D721Med (cell line): ENCODE measurements around the gene KAT8.

Source experiments
- DNase-seq: peaks from one replicate; pipeline ENCODE4 v3.0.0; 2011; ENCODE audit warnings: low spot score; ENCODE audit not compliant: insufficient read length
- FAIRE-seq: peaks from 2 replicates; lab custom pipeline; 2011; peaks lifted over from hg19 to GRCh38; lab: Jason Lieb, UNC
- CTCF ChIP-seq: IDR thresholded peaks from 2 replicates; pipeline ENCODE4 v1.5.1; 2012; ENCODE audit warnings: mild to moderate bottlenecking, control low read depth; ENCODE audit not compliant: insufficient read depth; ENCODE audit errors: missing control alignments

Gene KAT8

GRCh38 chr16:31117384-31118222, at the start of gene KAT8:
TSS of gene KAT8 (plus strand) at chr16:31117664. CDS start at chr16:31117682, 18 bp downstream.
- no peak for TF ChIP-seq CTCF
- peak; percentile 93 for DNase-seq
- no peak for FAIRE-seq

- no peak for FAIRE-seq
- no peak for DNase-seq
- no peak for TF ChIP-seq CTCF
Measured at GRCh38 chr16:31071861-31072260, 45.6 kb upstream of the KAT8 start.

GRCh38 chr16:31072540-31073141, 44.8 kb upstream of the KAT8 start:
- no peak for FAIRE-seq
- DNase-seq = no peak
- no peak for TF ChIP-seq CTCF

GRCh38 chr16:31073142-31073969, 44.1 kb upstream of the KAT8 start:
- DNase-seq = peak; percentile 74

GRCh38 chr16:31073970-31074813, 43.3 kb upstream of the KAT8 start, which contains the start of the genes ZNF646 and ZNF668:
TSS of gene ZNF646 (plus strand) at chr16:31074422. CDS start at chr16:31076325, 1,903 bp downstream.
TSS of gene ZNF668 (minus strand) at chr16:31074240. CDS start at chr16:31064459, 9,781 bp downstream.
- peak; percentile 95 for DNase-seq
- FAIRE-seq = no peak

More at GRCh38 chr16:31073142-31073969, 44.1 kb upstream of the KAT8 start:
- FAIRE-seq = no peak
- no peak for TF ChIP-seq CTCF

More at GRCh38 chr16:31073970-31074813, 43.3 kb upstream of the KAT8 start, which contains the start of the genes ZNF646 and ZNF668:
- no peak for TF ChIP-seq CTCF
